GM19328 (cell line): ENCODE results near the gene COPS3.
"Not testable (repeated sequence)": the region's sequence is repeated elsewhere in the genome, so short reads cannot be mapped to it uniquely, and the experiment has no call there.

Source experiments
- ATAC-seq: cut with Tn5 transposase; IDR thresholded peaks from one replicate; pipeline ENCODE4 v1.9.1; 2021; ENCODE audit warnings: mild to moderate bottlenecking, moderate library complexity; ENCODE audit not compliant: unreplicated experiment

COPS3 gene

GRCh38 chr17:17303010-17303846, 22.2 kb upstream of the COPS3 start, which contains the start of gene NT5M:
TSS of gene NT5M (plus strand) at chr17:17303373. CDS start at chr17:17303551, 178 bp downstream.
- peak; percentile 60 for ATAC-seq

DNA sequence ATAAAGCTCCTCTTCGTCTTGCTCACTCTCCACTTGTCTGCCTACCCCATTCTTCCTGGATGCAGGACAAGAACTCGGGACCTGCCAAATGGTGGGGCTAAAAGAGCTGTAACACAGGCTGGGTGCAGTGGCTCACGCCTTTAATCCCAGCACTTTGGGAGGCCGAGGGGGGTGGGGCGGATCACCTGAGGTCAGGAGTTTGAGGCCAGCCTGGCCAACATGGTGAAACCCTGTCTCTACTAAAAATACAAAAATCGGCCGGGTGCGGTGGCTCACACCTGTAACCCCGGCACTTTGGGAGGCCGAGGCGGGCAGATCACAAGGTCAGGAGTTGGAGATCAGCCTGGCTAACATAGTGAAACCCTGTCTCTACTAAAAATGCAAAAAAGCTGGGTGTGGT, 20.6 kb upstream of the COPS3 start:
- ATAC-seq: not testable (repeated sequence)

DNA sequence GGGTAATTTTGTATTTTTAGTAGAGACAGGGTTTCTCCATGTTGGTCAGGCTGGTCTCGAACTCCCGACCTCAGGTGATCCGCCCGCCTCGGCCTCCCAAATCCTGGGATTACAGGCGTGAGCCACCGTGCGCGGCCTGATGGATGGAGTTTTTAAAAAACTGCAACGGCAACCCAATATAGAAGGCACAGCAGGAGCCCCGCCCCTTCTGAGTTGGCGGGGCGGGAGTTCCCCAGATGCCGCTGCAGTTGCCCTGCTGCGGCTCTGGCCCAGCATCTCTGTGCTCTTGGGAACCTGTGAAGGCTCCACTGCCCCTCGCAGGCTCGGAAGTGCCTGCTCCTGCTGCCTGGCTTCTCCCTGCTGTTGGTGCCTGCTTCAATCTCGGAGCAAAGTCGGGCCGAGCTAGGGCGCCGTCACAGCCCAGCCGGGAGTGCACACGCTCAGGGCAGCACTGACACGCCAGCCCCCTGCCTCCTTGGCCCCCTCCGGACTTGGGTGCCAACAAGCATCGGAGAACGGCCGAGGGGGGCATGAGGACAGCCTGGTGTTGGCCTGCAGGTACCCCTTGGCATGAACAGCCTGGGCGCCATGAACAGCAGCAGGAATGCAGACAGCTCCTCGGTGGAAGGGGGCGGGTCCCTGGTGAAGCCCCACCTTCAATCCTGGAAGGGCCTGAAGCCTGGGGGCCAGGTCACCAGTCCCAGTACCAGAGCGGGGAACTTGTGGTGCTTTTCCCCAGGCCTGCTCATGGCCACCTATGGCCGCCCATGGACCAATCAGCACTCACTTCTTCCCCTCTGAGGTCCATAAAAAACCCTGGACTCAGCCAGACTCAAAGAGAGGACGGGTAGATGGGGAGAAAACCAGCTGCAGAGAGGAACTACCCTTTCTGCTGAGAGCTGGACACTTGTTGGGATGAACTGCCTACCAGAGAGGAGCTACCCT, 19.9 kb upstream of the COPS3 start:
- no peak for ATAC-seq

DNA sequence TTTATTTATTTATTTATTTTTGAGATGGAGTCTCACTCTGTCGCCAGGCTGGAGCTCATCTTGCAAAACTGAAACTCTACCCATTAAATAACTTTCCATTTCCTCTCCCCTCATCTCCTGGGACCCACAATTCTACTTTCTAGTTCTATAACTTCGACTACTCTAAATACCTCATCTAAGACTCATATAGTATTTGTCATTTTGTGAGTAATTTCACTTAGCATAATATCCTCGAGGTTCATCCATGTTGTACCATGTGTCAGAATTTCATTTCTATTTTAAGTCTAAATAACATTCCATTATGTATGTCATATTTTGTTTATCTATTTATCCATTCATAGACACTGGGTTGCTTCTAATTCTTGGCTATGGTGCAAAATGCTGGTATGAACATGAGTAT, 17.1 kb upstream of the COPS3 start:
- no peak for ATAC-seq

- ATAC-seq: no peak
These were observed 16.2 kb upstream of the COPS3 start for GRCh38 chr17:17297217-17297616.

DNA sequence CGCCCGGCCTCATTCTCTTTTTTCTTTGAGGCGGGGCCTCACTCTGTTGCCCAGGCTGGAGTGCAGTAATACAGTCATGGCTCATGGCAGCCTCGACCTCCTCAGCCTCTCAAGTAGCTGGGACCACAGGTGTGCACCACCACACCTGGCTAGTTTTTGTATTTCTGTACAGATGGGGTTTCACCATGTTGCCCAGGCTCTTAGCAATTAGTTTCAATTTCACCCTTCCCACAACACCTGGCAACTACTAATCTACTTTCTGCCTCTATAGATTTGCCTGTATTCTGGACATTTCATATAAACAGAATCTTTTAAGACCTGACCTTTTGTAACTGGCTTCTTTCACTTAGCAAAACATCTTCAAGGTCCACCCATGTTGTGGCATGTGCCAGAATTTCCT, 14.1 kb upstream of the COPS3 start:
- no peak for ATAC-seq

GRCh38 chr17:17289701-17290100, 8.7 kb upstream of the COPS3 start:
- ATAC-seq: no peak

- ATAC-seq: no peak
These were observed 8.0 kb upstream of the COPS3 start for GRCh38 chr17:17289086-17289485.

DNA sequence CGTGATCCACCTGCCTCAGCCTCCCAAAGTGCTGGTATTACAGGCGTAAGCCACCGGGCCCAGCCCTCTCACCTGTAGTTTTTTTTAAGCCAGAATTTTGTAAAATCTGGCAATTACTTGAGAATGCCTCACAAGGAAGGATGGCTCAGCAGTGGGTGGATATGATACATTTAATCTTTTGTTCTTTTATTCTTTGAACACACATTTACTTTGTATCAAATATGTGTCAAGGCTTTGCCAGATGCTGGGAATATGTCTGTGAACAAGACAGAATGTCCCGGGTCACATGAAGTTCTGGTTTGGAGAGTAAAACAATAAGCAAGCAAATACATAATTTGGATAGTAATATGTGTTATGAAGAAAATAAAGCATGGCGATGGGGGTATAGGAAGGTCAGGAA, 4.9 kb upstream of the COPS3 start:
- no peak for ATAC-seq

- ATAC-seq: no peak
These were observed 1.7 kb downstream of the COPS3 start for GRCh38 chr17:17279316-17279715.

GRCh38 chr17:17277431-17277830, 3.6 kb downstream of the COPS3 start:
- not testable (repeated sequence) for ATAC-seq

- ATAC-seq: no peak
These were observed 5.1 kb downstream of the COPS3 start for GRCh38 chr17:17275971-17276370.

DNA sequence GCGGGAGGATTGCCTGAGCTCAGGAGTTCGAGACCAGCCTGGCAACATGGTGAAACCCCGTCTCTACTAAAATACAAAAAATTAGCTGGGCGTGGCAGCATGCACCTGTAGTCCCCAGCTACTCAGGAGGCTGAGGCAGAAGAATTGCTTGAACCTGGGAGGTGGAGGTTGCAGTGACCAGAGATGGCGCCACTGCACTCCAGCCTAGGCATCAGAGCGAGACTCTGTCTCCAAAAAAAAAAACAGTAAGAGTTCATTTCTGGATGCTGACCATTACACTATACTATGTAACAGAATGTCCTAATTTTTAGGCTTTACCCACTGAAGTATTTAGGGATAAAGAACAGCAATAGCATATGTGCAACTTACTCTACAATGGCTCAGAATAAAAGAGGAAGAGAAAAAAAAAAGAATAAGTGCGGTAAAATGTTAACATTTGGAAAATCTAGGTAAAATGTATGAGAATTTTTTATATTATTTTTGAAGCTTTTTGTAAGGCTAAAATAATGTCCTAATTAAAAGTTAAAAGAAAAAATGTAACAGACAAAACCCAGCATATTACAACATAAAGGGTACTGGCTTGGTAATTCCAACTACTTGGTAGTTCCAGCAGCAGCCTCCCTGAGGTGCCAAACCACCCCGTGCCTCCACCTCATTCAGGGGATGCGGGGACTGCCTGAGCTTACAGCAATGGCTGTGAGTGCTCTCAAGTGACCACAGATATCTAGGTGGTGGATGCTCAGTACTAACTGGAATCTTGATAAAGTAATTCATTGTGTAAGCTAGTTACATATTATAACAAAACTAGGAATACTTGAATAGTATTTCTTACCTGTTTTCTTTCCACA, 10.9 kb downstream of the COPS3 start:
- no peak for ATAC-seq

DNA sequence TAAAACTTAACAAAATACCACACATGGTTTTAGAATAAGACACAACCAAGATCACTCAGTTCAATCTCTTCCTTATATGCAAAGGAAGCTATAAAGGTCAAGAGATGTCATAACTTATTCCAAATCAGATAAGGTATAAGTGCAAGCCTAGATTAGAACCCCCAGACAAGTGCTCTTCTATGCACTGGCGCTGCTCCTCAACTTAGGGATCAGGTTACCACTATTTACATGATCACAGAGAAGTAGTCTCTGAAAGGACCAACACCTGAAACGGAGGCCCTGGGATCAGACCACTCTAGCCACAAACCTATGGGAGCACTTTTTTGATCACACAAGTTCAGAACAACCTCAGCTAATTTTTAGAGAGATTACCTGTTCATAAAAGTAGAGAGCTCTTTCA, 16.6 kb downstream of the COPS3 start:
- ATAC-seq: no peak

- no peak for ATAC-seq
These were observed 22.0 kb downstream of the COPS3 start for GRCh38 chr17:17258998-17259397.

GRCh38 chr17:17258011-17258410, 23.0 kb downstream of the COPS3 start:
- ATAC-seq: no peak

GRCh38 chr17:17256316-17256715, 24.7 kb downstream of the COPS3 start:
- no peak for ATAC-seq

- not testable (repeated sequence) for ATAC-seq
These were observed 25.4 kb downstream of the COPS3 start for GRCh38 chr17:17255689-17256088.

- ATAC-seq: no peak
These were observed 27.0 kb downstream of the COPS3 start for GRCh38 chr17:17254036-17254435.

GRCh38 chr17:17253406-17253805, 27.6 kb downstream of the COPS3 start:
- ATAC-seq: no peak

DNA sequence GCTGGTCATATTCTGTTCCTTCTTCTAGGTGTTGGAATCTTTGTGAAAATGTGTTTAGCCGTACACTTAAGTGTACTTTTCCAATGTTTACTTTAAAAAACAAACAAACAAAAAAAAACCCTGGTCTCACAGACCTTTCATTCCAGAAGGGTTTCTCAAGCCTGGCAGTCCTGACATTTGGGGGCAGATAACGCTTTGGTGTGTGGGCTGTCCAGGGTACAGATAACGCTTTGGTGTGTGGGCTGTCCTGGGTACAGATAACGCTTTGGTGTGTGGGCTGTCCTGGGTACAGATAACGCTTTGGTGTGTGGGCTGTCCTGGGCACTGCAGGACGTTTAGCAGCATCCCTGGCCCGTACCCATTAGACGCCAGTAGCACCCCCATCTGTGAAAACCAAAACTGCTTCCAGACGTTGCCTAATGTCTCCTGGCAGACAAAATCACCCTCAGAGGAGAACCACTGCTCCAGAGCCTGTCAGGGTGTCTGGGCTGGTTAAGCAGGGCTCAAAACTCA, 28.8 kb downstream of the COPS3 start:
- ATAC-seq: no peak
